Nephron progenitor cell (in vitro differentiated cells): Measurements from ENCODE around the gene LITAF.

Experiments
- DNase-seq: peaks from one replicate; pipeline ENCODE4 v3.0.0; 2021
- H3K27ac Mint-ChIP-seq: 2 replicates; pipeline ENCODE4 v1.8.0; 2021; ENCODE audit warnings: mild to moderate bottlenecking, moderate library complexity, mixed read lengths
- H3K27me3 Mint-ChIP-seq: 2 replicates; pipeline ENCODE4 v1.8.0; 2021; ENCODE audit warnings: mild to moderate bottlenecking, low read depth, mixed read lengths; ENCODE audit not compliant: poor library complexity
- H3K36me3 Mint-ChIP-seq: 2 replicates; pipeline ENCODE4 v1.8.0; 2021; ENCODE audit warnings: low read depth, mixed read lengths
- H3K4me1 Mint-ChIP-seq: 2 replicates; pipeline ENCODE4 v1.8.0; 2021; ENCODE audit warnings: mixed read lengths
- H3K4me3 Mint-ChIP-seq: 2 replicates; pipeline ENCODE4 v1.8.0; 2021; ENCODE audit warnings: mild to moderate bottlenecking, moderate library complexity, mixed read lengths
- H3K9me3 Mint-ChIP-seq: 2 replicates; pipeline ENCODE4 v1.8.0; 2021; ENCODE audit warnings: mild to moderate bottlenecking, moderate library complexity, mixed read lengths
- TF ChIP-seq, protein P1 (sequence below): fragments of 200-600 bp; sonication (generic); IDR thresholded peaks from 2 replicates; pipeline ENCODE4 v1.5.0; 2021; ENCODE audit warnings: antibody characterized with exemption

LITAF gene

DNA sequence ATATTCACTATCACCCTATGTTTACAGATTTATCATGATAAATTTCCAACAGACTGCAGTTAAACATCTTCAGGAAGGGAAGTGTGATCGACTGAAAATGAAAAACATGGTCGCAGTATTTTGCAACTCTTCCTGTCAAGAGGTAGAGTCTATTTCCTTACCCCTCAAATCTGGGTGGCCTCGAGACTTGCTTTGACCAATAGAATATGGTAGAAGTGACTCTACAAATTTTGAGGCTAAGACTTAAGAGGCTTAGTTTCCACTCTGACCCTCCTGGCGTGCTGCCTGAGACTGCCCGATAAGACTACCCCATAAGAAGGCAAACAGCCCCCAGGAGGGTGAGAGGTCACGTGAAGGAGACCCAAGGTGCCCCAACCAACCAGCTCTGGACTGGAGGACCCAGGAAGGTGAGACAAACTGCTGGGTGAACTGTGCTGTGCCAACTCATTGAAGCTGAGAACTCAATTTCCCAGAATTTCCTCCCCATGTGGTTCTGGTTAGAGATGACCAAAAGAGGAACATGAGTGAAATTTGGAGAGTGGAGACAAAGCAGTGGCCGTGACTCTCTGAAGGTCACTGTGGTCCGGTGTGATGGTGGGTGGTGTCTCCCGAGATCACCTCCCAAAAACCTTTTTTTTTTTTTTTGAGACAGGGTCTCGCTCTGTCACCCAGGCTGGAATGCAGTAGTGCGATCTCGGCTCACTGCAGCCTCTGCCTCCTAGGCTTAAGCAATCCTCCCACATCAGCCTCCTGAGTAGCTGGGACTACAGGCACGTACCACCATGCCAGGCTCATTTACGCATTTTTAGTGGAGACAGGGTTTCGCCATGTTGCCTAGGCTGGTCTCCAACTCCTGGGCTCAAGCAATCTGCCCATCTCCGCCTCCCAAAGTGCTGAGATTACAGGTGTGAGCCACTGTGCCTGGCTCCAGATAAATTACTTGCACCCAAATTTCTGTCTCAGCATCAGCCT, 38.2 kb upstream of the LITAF start:
- peaks cover 15% of the 10 kb centered on the region for H3K27me3 Mint-ChIP-seq
- no peak for DNase-seq
- peaks cover 33% of the 10 kb centered on the region for H3K4me1 Mint-ChIP-seq
- H3K9me3 Mint-ChIP-seq = peaks cover 4% of the 10 kb centered on the region
- H3K27ac Mint-ChIP-seq = no peak overlapping the region
- no peak overlapping the region for H3K4me3 Mint-ChIP-seq
- no peaks in the 10 kb centered on the region for H3K36me3 Mint-ChIP-seq
- TF ChIP-seq, protein P1, sequence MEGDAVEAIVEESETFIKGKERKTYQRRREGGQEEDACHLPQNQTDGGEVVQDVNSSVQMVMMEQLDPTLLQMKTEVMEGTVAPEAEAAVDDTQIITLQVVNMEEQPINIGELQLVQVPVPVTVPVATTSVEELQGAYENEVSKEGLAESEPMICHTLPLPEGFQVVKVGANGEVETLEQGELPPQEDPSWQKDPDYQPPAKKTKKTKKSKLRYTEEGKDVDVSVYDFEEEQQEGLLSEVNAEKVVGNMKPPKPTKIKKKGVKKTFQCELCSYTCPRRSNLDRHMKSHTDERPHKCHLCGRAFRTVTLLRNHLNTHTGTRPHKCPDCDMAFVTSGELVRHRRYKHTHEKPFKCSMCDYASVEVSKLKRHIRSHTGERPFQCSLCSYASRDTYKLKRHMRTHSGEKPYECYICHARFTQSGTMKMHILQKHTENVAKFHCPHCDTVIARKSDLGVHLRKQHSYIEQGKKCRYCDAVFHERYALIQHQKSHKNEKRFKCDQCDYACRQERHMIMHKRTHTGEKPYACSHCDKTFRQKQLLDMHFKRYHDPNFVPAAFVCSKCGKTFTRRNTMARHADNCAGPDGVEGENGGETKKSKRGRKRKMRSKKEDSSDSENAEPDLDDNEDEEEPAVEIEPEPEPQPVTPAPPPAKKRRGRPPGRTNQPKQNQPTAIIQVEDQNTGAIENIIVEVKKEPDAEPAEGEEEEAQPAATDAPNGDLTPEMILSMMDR = no peak

DNA sequence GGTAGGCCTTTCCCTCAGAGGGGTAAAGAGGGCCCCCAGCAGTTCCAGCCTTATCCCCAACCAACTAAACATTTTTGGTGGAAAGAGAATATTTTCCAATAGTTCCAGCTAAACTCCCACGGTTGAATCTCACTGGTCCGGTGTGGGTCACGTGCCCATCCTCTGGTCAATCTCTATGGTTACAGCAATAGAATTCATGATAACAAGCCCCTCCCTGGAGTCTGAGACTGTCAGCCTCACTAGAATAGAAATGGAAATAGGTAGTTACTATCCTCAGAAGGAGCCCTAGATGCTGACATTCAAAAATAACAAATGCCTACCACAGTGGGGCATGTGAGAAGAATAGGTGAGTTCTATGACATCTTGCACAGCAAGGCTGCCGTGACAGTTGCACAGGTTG, 37.5 kb upstream of the LITAF start:
- Mint-ChIP-seq H3K4me1 (peaks cover 27% of the 10 kb centered on the region), H3K27me3 (peaks cover 13% of the 10 kb centered on the region)
- no peak for DNase-seq

DNA sequence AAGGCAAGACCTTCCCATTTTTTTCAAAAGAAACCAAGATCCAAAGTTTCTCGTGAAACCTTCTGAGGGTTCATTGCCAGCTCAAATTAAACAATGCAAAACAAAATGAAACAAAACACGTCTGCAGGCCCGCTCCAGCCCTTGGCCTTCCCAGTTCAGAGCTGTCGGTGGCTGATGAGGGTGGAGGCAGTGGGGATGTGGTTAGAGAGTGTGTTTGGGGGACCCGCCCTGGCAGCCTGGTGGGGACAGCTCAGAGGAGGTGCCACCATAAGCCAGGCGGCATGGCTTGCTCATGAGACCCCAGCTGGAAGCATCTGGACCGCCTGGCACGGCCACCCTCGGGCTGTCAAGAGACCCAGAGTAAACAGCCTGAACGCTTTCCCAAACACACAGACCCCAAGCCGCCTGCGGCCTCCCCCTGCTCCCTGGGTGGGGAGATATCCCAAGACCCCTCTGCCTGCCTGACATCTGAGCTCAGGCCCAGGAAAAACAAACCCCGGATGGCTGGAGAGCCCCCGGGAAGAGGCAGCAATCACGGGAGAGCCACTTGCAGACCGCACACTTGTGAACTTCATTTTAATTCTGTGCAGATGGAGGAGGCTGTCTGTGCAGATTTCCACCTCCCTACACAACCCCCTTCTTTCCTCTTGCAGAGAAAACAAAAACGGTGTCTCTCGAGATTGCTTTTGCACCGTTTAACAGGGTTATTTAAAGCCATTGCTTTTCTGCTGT, 35.4 kb upstream of the LITAF start:
- Mint-ChIP-seq H3K9me3 (peaks cover 4% of the 10 kb centered on the region), H3K36me3 (no peaks in the 10 kb centered on the region), H3K4me3 (no peak overlapping the region), H3K4me1 (peaks cover 18% of the 10 kb centered on the region), H3K27ac (peak overlapping the region; percentile 42), H3K27me3 (peaks cover 18% of the 10 kb centered on the region)
- peak; percentile 33 for DNase-seq
- TF ChIP-seq, protein P1 = no peak

More for the DNA sequence above, 37.5 kb upstream of the LITAF start:
- Mint-ChIP-seq H3K4me3 (no peak overlapping the region), H3K27ac (no peak overlapping the region), H3K36me3 (no peaks in the 10 kb centered on the region), H3K9me3 (peaks cover 4% of the 10 kb centered on the region)
- TF ChIP-seq, protein P1 = no peak

DNA sequence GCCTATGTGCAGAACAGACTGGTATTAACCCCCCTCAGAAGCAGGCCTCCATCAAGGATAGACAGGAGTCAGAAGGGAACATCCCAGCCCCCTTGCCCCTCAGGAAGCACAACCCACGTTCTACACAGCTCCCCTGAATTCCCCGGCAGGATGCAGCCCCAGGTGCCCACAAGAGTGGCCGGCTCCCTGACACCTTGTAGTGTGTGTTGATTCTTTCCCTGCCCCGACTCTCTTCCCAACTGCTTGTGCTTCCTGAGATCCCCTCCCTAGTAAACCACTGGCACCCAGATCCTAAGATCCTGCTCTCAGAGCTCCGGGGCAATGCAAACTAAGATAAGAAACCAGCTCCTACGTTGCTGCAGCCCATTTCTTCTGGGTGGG, 34.8 kb upstream of the LITAF start:
- Mint-ChIP-seq H3K27ac (peak overlapping the region; percentile 42), H3K4me3 (no peak overlapping the region), H3K36me3 (no peaks in the 10 kb centered on the region), H3K27me3 (peaks cover 19% of the 10 kb centered on the region), H3K9me3 (peaks cover 4% of the 10 kb centered on the region), H3K4me1 (peaks cover 18% of the 10 kb centered on the region)
- TF ChIP-seq, protein P1 = no peak
- DNase-seq = no peak

DNA sequence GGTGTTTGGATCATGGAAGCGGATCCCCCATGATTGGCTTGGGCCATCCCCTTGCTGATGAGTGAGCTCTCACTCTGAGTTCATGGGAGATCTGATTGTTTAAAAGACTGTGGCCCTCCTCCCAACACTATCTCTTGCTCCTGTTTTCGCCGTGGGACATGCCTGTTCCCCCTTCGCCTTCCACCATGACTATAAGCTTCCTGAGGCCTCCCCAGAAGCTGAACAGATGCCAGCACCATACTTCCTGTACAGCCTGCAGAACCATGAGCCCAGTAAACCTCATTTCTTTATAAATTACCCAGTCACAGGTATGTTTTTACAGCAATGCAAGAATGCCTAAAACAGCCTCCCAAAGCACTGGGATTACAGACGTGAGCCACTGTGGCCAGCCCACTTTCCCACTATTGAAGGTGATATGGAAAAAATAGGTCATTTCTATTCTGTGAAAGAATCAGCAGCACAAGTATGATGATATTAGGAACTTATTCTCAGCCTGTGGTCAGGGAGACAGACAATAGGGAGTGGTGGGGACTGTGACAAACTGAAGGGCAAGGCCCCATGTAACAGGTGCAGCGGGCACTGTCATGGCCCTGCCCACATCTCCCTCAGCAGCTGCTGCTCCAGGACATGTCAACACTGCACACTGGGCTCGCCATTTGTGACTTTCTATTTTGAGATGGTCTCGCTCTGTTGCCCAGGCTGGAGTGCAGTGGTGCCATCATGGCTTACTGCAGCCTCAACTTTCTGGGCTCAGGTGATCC, 33.7 kb upstream of the LITAF start:
- Mint-ChIP-seq H3K9me3 (peaks cover 4% of the 10 kb centered on the region), H3K27me3 (peaks cover 23% of the 10 kb centered on the region), H3K36me3 (no peaks in the 10 kb centered on the region), H3K4me3 (no peak overlapping the region), H3K27ac (no peak overlapping the region), H3K4me1 (peaks cover 18% of the 10 kb centered on the region)
- no peak for DNase-seq
- TF ChIP-seq, protein P1 = no peak
